SKM-1 treated with dmso at 0.1 percent for 144 hours (cell line): ENCODE measurements around the gene SLC17A9.

ENCODE experiments used
- DNase-seq: peaks from one replicate; lab custom pipeline; 2025; ENCODE audit not compliant: unreplicated experiment; lab: John Stamatoyannopoulos, UW

SLC17A9 gene

DNA sequence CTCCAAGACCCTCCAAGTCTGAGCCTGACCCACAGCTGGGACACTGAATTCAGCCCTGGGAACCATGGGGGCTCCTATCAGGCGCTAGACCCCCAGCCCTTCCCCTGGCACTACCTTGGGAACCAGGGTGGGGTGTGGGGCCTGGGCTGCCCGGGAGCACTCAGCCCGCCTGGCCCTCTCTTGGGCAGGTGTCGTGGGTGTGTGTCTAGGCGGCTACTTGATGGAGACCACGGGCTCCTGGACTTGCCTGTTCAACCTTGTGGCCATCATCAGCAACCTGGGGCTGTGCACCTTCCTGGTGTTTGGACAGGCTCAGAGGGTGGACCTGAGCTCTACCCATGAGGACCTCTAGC is 14.6 kb downstream of the SLC17A9 start:
- DNase-seq = no peak

DNA sequence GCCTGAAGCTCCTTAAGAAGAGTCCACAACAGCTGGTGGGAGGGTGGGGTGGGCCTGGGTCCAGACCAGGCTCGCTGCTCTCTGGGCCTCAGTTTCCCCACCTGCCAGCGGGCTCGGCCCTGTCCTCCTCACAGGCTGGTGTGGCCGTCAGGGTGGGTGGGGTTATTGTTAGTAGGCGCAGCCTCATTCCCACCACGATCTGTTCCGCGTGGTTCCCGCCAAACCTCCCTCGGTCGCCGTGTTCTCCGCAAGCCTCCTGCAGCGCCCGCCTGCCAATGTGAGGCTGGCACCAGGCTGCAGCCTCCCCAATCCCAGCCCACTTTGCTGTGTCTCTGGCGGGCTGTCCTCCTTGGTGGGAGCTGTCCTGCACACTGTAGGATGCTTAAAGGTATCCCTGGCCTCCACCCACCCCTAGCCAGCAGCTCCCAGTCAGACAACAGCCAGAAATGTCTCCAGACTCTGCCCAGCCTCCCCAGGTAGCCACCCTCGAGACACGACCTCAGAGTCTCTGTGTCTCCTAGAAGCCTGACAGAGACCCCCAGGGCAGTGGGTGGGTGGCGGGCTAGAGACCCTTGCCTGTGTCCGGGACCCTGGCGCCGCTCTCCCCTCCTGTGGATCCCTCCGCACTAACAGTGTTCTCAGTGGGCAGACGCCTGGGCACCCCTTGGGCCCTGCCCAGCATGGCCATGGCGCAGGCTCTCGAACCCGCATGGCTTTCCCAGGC is 15.3 kb downstream of the SLC17A9 start:
- DNase-seq = no peak

DNA sequence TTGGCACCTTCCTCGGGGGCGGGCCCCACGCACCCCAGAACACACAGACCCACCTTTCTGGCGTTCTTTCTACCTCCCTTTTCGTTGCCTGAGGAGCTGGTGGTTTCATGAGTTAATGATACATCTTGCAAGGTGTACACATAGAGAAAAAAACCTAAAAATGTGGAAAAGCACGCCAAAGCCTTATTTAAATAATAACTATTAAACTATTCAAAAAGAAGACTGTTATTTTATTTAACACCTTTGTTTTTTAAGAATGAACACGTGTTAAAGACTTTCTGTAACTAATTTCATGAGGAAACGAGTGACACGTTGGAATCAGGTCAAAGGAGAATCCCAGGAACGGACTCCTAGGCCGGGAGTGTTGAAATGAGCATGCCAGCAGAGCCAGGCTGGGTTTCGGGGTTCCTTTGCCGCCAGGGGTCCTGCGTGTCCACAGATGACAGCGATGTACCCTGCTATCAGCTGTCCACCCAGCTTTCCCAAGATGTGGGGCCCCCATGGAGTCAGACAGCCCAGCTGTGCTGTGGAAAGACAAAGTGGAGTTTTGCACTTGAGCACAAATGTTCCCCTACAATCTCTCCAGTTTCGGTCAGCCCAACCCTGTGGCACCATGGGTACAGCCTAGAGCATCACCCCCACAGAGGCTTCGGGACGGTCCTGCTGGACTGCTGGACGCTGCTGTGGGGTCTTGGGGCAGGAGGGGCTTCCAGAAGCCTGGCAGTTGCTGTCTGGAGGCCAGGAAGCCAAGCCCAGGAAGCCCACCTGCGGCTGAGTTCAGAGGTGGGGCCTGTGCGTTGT is 16.1 kb downstream of the SLC17A9 start:
- DNase-seq = no peak

DNA sequence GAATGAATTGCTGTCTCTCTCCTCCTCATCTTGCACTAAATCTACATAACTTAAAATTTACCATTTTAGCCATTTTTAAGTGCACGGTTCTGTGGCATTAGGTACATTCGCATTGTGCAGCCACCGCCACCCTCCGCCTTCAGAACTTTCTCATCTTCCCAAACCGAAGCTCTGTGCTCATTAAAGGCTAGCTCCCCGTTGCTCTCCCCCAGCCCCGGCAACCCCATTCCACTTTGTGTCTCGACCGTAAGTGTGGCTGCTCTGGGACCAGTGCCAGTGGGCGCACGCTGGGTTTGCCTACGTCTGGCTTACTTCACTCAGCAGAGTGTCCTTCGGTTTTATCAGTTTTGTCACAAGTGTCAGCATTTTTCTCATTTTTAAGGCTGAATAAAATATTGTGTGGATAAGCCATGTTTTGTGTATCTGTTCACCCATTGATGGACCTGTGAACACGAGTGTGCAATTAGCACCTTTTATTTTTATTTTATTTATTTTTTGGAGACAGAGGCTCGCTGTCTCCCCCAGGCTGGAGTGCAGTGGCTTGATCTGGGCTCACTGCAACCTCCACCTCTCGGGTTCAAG is 16.8 kb downstream of the SLC17A9 start:
- DNase-seq = no peak

DNA sequence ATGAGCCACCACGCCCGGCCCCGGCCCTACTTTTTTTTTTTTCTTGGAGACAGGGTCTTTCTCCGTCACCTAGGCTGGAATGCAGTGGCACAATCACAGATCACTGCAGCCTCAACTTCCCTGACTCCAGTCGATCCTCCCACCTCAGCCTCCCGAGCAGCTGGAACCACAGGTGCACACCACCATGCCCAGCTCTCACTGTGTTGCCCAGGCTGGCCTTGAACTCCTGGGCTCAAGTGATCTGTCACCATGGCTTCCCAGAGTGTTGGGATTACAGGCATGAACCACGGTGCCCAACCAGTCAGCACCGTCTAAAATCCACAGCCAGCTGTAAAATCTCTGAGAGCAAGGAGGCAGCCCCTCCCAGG is 17.4 kb downstream of the SLC17A9 start:
- no peak for DNase-seq

DNA sequence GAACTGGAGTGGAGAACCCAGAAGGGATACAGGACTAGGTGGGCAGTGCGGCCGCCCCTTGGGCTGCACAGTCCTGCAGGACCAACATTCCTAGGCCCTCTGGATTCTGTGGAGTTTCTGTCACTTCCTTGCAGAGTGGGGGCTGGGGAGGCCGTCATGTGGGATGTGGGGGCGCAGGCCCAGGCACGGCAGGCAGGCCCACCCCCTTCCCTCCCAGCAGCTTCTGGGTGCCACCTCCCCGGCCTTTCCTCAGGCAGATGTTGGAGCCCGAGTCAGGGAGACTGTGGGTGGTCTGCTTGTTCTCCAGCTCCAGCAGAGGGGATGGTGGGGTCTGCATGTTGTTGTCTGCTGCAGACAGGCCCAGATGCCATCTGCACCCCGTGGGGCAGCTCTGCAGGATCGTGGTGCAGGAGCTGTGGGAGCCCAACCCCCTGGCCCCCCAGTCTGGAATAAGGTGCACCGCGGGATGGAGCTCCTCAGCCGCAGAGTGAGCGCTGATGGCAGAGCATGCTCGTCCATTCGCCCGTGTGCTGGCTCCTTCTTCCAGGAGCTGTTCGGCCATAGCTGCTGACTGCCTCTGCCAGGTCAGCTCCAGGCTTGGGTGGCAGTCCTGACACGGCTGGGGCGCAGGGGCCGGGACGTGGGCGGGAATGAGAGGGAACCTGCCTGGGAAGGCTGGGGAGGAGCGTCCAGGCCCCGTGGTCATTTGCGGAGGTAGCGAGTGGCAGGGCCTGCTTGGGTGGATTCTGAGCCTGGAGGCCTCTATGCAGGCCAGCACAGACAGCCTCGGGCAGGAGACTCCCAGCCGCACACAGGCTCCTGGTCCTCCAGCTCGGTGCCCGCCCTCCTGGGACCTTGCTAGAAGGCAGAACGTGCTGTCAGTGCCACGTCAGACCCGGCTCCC is 18.1 kb downstream of the SLC17A9 start:
- DNase-seq = no peak

DNA sequence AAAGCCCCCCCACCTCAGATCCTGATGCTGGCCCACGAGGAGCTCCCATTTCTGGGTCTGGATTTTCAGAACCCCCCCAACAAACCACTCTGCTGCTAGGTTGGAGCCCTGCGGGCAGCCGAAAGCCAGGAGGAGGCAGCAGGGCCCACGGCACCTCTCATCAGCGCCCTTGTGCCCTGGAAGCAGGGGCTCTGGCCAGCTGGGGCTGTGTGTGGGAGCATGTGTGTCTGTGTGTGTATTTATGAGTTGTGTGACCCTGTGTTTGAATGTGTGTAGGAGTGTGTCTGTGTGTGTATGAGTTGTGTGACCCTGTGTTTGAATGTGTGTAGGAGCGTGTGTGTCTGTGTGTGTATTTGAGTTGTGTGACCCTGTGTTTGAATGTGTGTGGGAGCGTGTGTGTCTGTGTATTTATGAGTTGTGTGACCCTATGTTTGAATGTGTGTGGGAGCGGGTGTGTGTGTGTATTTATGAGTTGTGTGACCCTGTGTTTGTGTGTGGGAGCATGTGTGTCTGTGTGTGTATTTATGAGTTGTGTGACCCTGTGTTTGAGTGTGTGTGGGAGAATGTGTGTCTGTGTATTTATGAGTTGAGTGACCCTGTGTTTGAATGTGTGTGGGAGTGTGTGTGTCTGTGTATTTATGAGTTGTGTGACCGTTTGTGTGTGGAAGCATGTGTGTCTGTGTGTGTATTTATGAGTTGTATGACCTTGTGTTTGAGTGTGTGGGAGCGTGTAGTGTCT is 18.9 kb downstream of the SLC17A9 start:
- DNase-seq = no peak

DNA sequence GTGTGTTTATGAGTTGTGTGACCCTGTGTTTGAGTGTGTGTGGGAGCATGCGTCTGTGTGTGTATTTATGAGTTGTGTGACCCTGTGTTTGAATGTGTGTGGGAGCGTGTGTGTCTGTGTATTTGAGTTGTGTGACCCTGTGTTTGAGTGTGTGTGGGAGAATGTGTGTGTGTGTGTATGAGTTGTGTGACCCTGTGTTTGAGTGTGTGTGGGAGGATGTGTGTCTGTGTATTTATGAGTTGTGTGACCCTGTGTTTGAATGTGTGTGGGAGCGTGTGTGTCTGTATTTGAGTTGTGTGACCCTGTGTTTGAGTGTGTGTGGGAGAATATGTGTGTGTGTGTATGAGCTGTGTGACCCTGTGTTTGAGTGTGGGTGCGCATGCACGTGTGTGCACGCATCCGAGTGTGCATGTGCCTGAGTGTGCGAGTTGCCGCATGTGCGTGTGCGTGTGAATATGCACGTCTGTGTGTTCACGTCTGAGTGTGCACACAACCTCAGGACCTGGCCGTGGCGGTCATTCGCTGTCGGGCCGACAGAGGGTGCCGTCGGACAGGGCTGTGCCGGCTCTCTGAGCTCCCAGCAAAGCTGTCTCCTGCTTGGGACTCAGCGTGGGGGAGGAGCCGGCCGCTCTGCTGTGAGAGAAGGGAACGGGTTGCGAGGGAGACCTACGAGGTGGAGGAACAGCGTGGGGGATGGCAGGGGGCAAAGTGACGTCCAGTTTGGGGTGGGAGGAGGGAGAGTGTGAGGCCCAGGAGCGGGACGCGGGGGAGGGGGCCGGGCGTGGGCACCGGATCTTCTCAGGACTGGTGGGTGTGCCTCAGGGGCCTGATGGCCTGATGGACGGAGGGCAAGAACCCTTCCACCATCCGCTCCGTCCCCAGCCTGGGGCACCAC is 19.7 kb downstream of the SLC17A9 start:
- DNase-seq = peak; percentile 76

DNA sequence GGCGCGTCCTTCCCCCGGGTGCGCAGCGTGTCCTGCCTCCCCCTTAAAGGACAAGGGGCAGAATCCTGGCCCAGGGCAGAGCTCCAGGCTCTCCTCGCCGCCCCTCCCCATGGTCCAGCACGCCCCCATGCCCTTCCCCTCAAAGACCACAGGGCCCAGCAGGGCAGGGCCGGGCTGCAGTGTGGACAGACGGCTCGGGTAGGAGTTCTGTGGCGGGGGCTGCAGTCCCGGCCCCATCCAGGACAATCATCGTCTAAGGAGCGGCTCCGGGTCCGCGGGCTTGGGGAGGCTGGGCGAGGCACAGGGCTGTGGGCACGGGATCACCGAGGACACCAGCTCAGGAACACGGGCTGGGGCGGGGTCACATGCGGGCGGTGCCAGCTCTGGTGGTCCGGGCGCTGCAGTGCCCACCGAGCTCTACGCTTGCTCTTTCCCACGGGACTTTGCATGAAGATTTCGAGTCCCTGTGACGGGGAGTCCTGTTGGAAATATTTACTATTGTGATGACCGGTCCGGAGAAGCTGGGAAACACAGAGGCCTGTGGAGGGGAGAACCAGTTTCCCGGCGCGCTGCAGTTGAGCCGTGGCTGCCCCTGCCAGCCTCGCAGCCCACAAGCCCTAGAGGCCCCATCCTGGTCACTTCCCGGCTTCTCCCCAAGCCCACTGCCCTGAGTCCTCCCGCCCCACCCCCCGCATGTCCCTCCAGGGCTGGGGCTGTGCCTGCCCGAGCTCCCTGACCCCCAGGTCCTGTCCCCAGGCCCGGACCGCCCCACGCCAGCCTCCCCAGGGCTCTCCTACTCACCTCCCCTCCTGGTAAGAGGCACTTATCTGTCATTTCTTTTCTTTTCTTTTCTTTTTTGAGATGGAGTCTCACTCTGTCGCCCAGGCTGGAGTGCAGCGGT is 20.6 kb downstream of the SLC17A9 start:
- no peak for DNase-seq

DNA sequence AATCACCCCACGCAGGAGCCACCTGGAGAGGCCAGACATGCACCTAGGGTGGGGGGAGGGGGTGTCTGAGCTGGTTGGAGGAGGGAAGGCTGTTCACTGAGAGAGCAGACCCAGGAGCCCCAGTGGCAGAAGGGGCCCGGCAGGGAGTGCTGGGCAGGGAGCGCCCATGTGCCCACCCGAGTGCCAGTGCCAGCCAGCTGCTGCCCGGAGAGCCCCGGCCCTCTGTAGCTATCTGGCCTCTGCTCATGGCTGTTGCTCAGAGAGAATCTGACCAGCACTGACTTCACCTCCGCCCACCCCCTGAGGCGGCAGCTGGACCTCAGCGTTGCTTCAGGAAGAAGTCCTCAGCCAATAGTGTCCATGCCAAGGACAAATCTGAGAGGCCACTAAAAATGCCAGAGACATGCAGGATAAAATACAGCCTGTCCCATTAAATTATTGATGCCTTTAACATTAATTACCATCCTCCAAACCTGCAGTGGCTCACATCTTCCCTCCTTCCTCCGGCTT is 22.8 kb downstream of the SLC17A9 start:
- no peak for DNase-seq

DNA sequence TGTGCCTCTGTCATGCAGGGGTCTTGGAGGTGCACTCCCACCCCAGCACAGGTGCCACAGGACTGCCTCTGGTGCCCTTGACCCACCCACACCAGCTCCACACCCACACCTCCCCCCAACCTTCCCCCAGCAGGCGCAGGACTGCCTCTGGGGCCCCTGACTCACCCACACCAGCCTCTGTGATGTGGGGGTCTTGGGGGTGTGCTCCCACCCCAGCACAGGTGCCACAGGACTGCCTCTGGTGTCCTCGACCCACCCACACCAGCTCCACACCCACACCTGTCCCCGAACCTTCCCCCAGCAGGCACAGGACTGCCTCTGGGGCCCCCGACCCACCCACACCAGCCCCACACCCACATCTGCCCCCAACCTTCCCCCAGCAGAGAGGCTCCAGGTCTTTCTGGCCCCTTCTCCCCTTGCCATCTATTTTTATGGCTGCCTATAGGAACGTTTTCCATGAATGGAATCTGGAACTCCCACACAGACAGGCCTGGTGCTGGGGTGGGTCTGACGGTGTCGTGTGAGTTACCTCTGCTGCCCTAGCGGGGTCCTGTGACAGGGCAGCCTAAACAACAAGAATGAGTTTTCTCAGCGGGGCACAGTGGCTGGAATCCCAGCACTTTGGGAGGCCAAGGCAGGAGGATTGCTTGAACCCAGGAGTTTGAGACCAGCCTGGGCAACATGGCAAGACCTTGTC is 23.5 kb downstream of the SLC17A9 start:
- no peak for DNase-seq

DNA sequence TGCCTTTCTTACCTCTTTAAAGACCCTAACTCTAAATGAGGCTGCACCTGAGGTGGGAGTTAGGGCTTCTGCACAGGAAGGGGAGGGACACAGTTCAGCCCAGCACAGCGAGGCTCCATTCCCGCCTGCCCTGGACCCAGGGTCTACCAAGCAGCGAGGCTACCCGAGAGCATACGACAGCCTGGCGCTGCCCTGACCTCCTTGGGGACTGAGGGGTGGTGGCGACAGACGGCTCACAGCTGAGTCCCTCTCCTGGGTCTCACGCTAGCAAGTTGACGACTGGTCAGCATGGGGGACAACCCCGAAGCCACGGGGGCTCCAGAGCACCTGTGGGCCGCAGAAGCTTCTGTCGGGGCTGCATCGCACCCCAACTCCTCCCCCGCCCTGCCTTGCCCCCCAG is 24.4 kb downstream of the SLC17A9 start:
- no peak for DNase-seq

DNA sequence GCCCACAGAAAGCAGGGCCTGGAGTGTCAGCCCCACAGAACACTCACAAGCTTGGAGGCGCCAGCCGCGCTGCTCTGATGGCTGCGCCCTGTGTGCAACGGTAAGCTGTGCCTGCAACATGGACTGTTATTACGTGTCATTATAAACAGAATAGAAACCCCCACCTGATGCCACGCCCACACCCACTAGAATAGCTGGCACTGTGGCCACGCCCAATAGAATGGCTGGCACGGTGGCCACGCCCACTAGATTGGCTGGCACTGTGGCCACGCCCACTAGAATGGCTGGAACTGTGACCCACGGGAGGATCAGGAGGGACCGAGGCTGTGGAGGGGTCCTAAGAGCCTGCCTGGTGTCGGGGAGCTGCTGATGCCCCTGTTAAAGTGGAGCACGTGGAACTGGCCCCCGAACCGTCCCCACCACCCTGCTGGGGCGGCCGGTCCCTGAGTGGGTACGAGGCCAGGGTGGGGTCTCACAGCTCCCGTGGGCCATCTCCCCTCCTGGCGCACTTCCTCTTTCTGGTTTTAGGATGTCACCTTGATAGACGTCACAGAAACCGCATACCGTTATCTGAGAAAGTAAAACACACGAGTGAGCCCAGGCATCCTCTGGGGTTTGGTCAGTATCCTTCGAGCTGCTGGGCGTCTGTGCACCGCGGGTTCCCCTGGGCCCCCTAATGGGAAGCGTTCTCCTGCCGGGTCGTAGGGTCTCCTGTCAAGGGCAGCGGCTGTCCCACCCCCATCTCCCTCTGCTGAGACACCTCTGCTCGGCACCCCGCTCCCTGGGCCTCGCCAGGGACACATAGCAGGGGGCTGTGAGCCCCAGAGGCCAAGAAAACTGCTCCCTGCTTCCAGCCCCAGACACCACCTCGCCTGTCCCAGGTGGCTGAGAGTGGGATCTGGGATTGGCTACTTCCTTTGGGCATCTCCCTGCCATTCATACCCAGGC is 25.4 kb downstream of the SLC17A9 start:
- no peak for DNase-seq

DNA sequence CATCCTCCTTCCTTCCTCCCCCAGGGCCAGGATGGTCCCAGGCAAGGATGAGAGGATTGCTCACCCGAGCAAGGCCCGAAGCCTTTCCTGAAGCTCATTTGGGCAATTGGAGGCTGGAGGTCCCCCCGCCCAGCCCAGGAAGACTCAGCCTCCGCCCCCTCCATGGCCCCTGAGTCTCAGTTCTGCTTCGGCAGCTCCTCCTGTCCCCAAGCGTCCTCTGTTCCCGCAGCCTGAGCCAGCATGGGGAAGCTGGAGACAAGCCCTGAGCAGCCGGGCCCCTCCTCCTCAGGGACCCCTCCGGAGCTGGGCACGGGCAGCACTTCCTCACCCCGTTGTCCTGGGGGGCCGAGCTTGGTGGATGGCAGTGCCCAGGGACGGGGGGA is 26.0 kb downstream of the SLC17A9 start:
- DNase-seq = no peak

DNA sequence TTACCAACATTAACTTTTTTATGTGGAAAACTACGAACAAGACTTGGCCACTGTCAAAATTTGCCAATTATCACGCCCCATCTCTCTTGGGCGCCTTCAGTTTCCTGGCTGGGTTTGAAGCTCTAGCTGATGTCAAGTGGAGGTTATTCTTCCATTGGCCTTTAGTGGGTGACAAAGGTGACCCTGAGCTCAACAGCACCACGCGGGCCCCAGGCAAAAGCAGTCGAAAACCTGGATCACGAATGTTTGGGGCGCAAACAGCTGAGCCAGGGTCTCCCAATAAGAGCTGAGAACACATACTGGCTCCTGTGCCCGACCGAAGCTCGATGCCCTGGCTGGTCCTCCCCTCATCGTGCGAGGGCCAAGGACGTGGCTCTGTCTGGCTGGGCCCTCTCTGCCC is 26.8 kb downstream of the SLC17A9 start:
- DNase-seq = no peak

DNA sequence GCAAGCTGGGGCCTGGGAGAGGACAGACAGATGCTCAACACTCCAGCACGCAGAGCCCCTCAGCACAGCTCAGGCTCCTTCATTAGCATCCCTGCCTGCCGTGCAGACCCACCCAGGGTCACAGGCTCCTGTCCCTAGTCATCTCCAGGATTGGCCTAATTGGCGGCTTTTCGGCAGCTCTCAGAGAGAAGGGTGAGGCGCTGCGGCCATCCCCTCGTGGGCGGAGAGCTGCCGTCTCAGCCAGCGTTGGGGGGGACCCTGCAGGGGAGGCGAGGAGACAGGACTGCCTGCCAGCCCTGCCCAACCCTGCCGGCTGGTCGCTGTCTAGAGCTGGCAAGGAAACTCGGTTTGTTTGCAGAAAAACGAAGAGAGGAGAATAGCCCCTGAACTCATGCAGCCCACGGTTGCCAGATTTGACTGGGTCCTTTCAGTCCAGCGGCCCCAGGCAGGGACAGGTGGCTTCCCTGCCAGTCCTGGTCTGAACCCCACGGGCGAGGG is 27.4 kb downstream of the SLC17A9 start:
- DNase-seq = no peak
